Stimulated activated CD8-positive, alpha-beta memory T cell treated with anti-CD3 and anti-CD28 coated beads, Interleukin-2, amount 100 ng/mL, for 1 hour (primary cell): ENCODE measurements around the gene CGB7.
"Not testable (repeated sequence)": the region's sequence is repeated elsewhere in the genome, so short reads cannot be mapped to it uniquely, and the experiment has no call there.

Source experiments
- DNase-seq, 2 donors: peaks; one replicate each; pipeline ENCODE4 v3.0.0-alpha.2; 2020; ENCODE audit warnings: low read depth in 2 of 2

CGB7 gene

DNA sequence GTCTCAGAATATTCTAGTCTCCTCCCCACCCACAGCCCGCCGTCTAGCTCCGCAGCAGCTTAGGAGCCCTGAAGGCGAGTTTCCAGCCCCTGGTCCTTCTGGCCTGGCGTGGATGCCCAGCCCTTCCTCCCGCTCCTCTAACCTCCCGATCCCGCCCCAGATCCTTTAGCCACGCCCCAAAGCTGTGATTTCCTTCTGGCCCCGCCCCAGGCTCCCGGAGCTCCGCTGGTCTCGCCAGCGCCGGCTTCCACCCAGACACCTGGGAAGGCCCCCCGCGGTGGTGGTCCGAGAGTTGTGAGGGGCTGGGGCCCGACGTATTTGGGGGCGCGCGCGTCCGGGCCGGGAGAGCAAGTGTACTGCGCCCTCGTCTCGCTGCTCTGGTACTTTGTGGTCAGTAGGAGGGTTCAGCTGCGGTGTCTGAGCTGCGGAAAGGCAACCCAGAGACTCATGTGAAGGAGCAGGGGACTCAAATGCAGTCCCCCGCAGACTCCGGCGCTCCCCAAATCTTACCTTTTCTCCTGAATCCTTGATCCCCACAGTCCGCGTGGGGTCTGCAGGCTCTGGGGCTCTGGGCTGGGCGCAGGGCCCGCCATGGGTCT is at the start of gene CGB7:
Gene CGB7, minus strand, starts transcription at position 114 of the 599 bp plus-strand sequence. CDS start 2,374 bp downstream, outside the sequence.
- no peak for DNase-seq

DNA sequence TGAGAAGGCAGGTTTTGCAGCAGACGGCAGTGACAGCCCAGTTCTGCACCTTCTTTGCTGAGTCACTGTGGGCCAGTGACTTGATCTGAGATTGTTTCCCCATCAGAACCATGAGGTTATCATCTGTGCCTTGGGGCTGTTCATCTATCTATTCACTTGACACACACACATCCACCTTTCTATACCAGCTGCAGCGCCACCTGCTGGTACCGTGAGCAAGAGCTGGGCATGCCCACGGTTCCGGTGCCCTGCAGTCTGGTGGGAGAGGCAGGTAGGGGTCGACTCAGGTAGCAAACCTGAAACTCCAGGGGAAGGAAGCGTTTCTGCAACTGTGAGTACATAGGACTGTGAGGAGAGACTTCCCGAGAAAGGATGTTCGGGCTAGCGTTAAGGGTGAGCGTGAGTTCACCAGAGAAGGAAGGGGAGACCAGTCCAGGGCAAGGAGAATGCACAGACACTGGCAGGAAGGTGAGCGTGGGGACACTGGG is 49.1 kb upstream of the CGB7 start:
- peak; percentile 24 to 47 for DNase-seq

DNA sequence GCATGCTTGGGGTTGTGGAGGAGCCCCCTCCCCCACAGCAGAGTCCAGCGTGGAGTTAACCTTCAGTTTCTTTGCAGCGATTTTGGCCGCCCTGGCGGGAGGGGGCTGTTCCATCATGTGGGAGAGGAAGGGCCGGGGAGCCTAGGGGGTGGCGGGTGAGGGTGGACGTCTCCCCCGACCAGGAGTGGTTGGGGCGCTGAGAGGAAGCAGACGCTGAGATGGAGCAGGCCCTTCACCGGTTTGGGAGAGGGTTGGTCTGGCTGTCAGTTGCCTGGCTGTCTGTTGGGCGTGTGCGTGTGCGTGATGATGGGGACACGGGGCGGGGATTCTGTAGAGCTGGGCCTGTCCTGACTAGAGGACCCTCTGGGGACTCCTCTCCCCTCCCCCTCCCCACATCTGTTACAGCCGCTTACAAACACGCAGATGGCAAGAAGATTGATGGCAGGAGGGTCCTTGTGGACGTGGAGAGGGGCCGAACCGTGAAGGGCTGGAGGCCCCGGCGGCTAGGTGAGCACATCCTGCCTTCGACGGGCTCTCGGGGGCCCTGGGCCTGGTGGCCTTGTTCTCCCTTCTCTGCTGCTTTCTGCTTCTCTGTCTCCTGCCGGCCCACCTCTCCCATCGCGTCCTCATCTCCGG is 46.8 kb upstream of the CGB7 start:
- no peak for DNase-seq

DNA sequence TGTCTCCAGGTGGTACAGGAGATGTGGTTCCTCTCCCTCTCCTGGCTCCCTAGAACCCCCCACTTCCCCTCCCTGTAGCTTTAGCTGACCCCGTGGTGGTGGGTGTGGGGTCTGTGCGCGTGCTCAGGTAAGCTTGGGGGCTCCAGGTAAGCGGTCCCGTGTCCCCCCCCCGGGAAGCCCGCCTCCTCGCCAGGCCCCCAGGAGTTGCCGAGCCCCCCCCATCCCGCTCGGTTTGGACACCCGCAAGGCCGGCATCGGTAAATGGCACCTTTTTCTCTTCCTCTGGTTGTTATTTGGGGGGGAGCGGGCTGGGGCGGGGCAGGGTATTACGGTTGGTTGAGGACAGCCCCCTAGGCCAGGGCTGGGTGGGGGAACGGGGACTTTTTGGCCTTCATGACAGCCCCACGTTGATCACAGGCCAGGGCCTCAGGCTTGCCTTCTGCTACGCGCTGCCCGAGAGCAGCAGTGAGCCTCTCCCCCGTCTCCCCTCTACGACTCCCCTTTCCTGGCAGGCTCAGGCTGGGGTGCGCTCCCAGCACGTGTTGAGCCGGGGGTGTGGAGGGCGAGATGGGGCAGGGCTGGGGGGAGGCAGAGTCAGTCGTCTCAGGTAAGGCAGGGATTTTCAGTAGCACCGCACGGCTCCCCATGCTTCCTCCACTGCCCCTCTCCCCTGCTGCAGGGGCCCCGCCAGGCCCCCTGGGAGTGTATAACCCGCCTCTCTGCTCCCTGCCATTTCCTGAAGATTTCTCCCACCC is 46.0 kb upstream of the CGB7 start:
- no peak for DNase-seq

DNA sequence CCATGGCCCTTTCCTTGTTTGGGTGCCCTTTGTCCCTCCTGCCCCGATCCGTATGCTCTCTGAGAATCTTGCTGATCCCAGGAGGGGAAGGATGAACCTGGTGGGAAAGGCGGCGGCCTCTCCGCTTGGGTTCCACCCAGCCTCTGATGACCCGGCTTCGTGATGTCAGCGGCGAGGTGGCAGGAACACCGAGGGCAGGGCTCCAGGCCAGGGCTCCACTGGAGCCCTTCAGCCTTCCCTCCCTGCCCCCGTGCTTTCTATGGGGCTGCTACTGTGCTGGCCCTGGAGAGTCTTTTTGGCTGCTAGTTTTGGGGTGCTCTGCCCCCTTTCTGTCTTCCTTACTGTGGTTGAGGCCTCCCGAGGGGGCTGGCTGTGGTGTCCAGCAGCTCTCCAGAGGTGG is 44.8 kb upstream of the CGB7 start:
- DNase-seq = no peak

DNA sequence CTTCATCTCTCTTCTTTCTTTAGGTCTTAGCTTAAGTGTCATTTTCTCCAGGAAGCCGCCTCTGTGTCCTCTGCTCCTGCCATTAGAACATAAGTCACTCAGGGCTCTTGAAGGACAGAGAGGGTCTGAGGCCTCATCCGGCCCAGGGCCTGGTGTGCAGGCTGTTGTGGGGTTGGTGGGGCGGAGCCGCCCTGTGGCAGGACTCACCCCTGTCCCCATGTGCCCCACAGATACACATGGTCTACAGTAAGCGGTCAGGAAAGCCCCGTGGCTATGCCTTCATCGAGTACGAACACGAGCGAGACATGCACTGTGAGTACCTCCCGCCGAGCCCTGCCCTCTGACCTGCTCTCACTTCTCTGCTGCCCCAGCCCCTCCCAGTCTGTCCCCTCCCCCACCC is 43.6 kb upstream of the CGB7 start:
- no peak for DNase-seq

DNA sequence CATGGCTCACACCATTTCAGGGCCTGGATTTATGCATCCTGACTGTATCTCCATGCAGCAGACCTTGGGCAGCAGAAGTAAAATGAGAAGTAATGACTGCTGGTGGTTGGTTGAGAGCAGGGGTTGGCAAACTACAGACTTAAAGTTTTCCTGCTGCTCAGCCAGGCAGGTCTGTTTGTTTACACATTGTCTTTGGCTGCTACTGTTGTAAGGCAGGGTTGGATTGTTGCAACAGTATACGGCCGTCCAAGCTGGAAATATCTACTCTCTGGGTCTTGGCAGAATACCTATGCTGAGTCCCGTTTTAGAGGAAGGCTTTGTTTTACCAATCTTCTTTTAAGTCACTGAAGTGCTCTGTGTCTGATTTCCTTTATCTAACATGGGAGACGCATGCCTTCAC is 41.2 kb upstream of the CGB7 start:
- DNase-seq = no peak

DNA sequence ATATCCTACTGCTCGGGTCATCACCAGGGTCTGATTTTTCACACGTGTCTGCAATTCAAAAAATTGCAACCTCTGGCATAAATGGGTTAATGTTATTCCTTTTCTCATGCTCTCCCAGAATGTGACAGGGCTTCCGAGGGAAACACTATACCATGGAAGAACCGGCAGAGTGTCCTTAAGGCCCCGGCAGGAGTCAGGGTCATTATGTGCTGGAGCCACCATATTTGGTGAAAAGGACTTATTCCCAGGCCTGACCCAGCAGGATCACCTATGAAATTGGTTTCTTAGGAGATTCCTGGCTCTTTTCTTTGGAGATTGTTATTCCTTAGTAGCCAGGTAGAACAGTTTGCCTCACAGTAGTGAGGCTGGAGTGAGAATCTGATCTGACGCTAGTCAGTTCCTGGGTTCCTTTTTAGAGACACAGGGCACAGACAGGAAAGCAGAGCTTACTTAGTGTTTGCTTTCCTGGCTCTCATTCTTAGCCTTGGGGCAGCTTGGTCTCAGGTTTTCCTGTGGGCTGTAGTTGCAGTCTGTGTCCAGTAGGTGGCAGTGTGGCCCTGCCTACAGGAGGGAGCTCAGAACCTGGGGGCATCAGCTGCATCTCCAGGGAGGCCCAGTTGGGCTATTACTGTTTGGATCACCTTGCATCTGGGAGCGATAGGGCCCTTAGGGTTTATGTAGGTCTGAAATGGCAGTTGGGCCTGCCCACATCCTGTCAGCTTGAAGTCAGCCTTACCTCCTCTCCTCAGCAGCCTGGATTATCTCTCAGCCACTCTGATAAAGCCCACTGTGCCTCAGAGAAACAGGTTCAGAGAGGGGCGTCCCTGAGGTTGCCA is 40.1 kb upstream of the CGB7 start:
- peak; percentile 50 to 59 for DNase-seq

- no peak for DNase-seq
Measured at GRCh38 chr19:49094505-49095482, 37.2 kb upstream of the CGB7 start.

DNA sequence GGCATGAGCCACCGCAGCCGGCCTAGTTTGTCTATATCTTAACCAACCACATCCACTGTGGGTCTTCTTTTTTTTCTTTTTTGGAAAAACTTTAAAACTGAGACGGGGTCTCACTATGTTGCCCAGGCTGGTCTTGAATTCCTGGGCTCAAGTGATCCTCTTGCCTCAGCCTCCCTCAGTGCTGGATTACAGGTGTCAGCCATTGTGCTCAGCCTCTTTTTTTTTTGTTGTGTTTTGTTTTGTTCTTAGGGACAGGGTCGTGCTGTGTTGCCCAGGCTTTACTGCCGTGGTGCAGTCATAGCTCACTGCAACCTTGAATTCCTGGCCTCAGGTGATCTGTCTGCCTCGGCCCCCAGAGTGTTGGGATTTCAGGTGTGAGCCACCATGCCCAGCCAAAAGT is 35.1 kb upstream of the CGB7 start:
- DNase-seq = no peak

GRCh38 chr19:49091391-49092038 is 34.0 kb upstream of the CGB7 start:
- DNase-seq = no peak

DNA sequence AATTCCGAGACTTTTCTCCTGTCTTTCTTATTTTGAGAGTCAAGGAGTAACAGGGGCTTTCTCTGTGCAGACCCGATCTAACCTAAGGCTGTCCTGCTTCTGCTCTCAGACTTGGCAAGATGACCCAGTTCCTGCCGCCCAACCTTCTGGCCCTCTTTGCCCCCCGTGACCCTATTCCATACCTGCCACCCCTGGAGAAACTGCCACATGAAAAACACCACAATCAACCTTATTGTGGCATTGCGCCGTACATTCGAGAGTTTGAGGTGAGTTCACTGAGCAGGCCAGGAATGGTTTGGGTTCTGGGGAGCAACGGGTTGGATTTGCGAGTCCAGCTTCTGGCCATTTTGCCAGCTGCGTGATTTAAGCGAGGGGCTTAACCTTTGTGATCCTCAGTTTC is 28.7 kb upstream of the CGB7 start:
- no peak for DNase-seq

- DNase-seq = no peak
Measured at GRCh38 chr19:49085868-49086232, 28.3 kb upstream of the CGB7 start.

DNA sequence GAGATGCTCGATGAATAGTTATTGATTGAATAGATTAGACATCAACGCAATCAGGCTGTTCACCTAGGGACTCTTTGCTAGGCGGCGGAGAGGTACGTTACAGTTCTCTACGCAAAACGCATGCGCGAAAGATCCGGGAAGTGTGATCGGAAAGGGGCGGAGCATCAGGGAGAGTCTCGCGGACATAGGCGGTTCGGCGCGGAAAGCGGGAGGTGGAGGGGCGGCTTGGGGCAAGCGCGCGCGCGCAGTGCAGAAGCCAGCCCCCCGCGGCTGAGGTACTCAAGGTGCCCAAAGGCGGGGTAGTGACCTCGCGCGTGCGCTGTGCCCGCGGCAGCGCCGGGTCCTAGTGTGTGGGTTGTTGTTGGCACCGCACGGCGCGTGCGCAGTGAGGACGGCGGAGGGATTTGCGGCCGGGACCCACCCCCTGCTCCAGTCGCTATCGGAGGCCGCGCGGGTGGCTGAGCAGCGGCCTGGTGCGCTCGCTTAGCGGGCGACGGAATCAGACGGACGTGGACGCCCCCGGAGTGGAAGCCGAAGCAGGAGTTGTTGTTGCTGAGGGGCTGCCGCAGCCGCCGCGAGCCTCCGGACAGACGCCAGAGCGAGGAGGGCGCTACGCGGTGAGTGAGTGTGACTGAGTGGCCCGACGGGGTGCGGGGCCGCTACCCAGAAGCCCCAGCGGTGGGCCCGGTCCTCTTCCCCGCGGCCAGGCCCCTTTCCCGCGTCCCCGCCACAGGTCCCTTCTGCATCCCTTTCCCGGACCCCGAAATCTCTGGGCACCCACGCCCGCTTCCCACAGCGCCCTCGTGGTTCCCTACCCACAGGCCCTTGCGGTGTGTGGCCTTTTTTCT is 27.7 kb upstream of the CGB7 start, which contains the start of gene SNRNP70:
Gene SNRNP70, plus strand, starts transcription at position 432 of the 848 bp plus-strand sequence. CDS start 964 bp downstream, outside the sequence.
- DNase-seq = peak; percentile 98 to 99

DNA sequence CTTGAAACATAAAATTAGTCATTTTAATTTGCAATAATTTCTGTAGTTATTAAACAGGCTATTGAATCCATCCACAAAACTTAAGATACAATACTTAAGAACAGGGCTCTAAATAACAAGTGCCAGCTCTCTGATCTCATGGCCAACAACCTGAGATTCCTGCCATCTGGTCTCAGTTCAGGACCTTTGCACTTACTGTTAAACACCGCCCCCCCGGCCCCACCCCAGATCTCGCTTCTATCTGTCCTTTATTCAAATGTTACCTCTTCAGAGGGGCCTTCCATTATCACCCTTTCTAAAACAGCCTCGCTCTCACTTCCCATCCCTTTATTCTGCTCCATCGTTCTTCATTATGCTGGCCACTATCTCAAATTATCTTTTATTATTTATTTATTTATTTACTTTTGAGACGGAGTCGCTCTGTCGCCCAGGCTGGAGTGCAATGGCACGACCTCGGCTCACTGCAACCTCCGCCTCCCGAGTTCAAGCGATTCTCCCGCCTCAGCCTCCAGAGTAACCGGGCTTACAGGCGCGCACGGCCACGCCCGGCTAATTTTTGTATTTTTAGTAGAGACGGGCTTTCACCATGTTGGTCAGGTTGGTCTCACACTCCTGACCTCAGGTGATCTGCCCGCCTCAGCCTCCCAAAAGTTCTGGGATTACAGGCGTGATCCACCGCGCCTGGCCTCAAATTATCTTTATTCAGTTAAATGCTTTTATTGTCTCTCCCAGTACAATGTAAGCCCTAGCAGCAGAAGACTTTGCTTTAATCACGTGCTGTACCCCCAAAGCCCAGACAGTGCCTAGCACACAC is 26.9 kb upstream of the CGB7 start:
- DNase-seq = no peak

DNA sequence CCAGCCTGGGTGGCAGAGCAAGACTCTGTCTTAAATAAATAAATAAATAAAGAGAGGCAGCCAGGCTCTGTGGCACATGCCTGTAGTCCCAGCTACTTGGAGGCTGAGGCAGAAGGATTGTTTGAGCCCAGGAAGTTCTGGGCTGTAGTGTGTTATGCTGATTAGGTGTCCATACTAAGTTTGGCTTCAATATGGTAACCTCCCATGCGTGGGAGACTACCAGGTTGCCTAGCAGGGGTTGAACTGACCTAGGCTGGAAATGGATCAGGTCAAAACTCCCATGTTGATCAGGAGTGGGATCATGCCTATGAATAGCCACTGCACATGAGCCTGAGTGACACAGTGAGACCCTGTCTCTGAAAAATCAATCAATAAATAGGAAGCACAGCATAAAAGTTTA is 23.7 kb upstream of the CGB7 start:
- DNase-seq = no peak

DNA sequence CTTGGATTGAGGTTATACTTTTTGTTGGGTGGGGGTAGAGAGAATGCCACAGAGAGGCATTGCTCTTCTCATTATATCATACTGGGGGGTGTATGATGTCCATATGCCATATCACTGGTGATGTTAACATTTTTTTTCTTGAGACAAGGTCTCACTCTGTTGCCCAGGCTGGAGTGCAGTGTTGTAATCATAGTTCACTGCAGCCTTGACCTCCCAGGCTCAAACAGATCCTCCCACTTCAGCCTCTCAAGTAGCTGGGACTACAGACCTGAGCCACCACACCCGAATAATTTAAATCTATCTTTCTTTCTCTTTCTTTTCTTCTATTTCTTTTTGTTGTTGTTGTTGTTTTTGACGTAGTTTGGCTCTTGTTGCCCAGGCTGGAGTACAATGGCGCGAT is 22.8 kb upstream of the CGB7 start:
- no peak for DNase-seq

- not testable (repeated sequence) for DNase-seq
Measured at GRCh38 chr19:49074869-49075268, 17.3 kb upstream of the CGB7 start.
